Sigmoid colon (tissue), 4 donors: ENCODE results near the gene POP7.

Experiments
- CTCF ChIP-seq, 4 experiments: fragments of 450-650 bp in 3 of 4; fragments of 200-600 bp in 1 of 4; IDR thresholded peaks; one replicate each; pipeline ENCODE4 v1.5.1; 2016 to 2019; ENCODE audit warnings: antibody characterized with exemption in 4 of 4, mild to moderate bottlenecking in 3 of 4, moderate library complexity in 2 of 4
- POLR2AphosphoS5 ChIP-seq, 4 donors: sonication (generic); formaldehyde crosslinking; IDR thresholded peaks; one replicate each; pipeline ENCODE4 v1.6.1; 2017; ENCODE audit warnings: antibody characterized with exemption in 4 of 4

DNA sequence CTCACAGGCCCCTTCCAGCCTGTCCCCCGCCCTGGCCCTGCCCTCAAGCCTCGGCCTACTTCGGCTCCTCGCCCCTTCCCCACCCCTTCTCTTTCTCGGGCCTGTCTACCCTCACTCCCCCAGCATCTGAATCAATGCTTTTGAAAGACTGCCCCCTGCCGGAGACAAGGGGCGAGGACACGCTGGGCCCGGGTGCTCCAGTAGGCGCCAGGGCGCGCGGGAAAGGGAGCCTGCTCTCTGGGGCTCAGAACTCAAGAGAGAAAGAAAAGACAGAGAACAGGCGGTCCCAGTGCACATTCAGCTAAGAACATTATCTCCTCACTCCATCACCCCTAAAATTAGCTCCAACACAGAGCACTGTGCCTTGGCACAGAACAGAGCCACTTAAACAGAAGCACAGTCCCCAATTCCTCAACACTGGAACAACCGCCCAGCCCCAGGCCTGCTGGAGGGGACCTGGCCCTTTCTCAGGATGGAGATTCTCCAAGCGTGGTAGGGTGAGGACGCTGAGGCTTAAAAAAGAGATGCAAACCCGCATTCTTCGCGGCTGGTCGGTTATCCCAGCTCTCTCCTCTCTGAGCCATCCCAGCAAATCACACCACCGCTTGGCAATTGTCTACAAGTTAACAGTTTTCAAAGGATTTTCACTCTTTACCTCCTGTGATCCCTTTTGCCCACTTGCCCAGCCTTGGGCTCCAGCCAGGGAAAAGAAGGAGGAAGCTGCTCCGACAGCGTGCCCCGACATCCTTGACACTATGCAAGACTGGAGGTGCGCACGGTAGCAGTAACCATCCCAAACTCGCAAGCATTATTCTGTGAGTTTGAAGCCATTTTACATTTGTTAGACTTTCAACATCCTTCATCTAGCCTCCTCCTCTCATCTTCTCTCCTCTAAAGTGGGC is 14.0 kb upstream of the POP7 start:
- TF ChIP-seq CTCF (IDR thresholded peaks at IDR 0.05) (peak; percentile 74 to 93 (median 90)), POLR2AphosphoS5 (IDR thresholded peaks at IDR 0.05) (peak in 1 of 4 donors; percentile 26)
